WTC11 (cell line): ENCODE data around the gene TRIM43.
"Not testable (repeated sequence)": the region's sequence is repeated elsewhere in the genome, so short reads cannot be mapped to it uniquely, and the experiment has no call there.

Experiments
- CTCF ChIP-seq: fragments of 200-600 bp; IDR thresholded peaks from 2 replicates; pipeline ENCODE4 v1.8.0; 2022; ENCODE audit warnings: antibody characterized with exemption
- TCF7 ChIP-seq: sonication (generic); formaldehyde crosslinking; IDR thresholded peaks from 2 replicates; pipeline ENCODE4 v1.8.0; 2022; ENCODE audit warnings: mild to moderate bottlenecking, low read depth, missing genetic modification reagents, moderate library complexity

DNA sequence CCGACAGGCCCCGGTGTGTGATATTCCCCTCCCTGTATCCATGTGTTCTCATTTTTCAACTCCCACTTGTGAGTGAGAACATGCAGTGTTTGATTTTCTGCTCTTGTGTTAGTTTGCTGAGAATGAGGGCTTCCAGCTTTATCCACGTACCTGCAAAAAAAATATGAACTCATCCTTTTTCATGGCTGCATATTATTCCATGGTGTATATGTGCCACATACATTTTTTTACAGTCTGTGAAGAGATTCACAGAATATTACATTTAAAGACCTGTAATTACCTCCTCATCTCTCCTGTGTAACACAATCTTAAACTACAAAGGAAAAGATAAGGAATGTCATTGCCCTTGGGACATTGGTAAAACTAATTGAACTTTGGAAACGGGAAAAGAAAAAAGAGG lies 8.3 kb upstream of the TRIM43 start:
- not testable (repeated sequence) for TF ChIP-seq CTCF; TCF7 (CRISPR knock-in tag)
